H1 (cell line): ENCODE results near the gene TDRD3. TPM values are rescaled to one million over a fixed set of nuclear protein-coding genes. Genes with fewer than 3 reads are reported as not detected.

Experiments used
- CTCF ChIA-PET: fragments of 300-600 bp; sonication (Branson Sonifier 250); formaldehyde crosslinking; loops from one replicate; lab custom pipeline; 2021; ENCODE audit not compliant: partially characterized antibody; lab: Charles Lee
- POLR2A ChIA-PET: fragments of 300-600 bp; sonication (Branson Sonifier 250); formaldehyde crosslinking; loops from one replicate; lab custom pipeline; 2021; ENCODE audit warnings: inconsistent platforms; ENCODE audit not compliant: partially characterized antibody; lab: Charles Lee
- DNase-seq, 2 experiments: peaks; one replicate each; pipeline versions ENCODE4 v3.0.0 to v3.0.0-alpha.2; 2010 to 2022; ENCODE audit warnings: low spot score in 2 of 2, low read depth in 1 of 2, mixed read lengths in 1 of 2
- FAIRE-seq: peaks from 2 replicates; lab custom pipeline; 2011; peaks lifted over from hg19 to GRCh38; lab: Jason Lieb, UNC
- H2AFZ ChIP-seq: 2 replicates; pipeline ENCODE4 v1.8.1; 2012; ENCODE audit warnings: low read length, inconsistent platforms
- H2AK5ac ChIP-seq: 2 replicates; pipeline ENCODE4 v1.6.1; 2013; ENCODE audit warnings: low read depth, low read length
- H2BK120ac ChIP-seq: replicated peaks from 2 replicates; pipeline ENCODE3; 2013; ENCODE audit warnings: low read depth, low read length, inconsistent platforms
- H2BK12ac ChIP-seq: 2 replicates; pipeline ENCODE4 v1.6.1; 2013; ENCODE audit warnings: low read depth, low read length
- H2BK15ac ChIP-seq: 2 replicates; pipeline ENCODE4 v1.6.1; 2013; ENCODE audit warnings: low read length
- H2BK20ac ChIP-seq: 2 replicates; pipeline ENCODE4 v1.6.1; 2013; ENCODE audit warnings: low read length
- H2BK5ac ChIP-seq: 2 replicates; pipeline ENCODE4 v1.6.1; 2013; ENCODE audit warnings: low read depth, low read length
- H3K14ac ChIP-seq: 2 replicates; pipeline ENCODE4 v1.6.1; 2013; ENCODE audit warnings: inconsistent platforms; ENCODE audit not compliant: insufficient read length
- H3K18ac ChIP-seq: 2 replicates; pipeline ENCODE4 v1.6.1; 2013; ENCODE audit warnings: low read length; ENCODE audit errors: extremely low read depth
- H3K23ac ChIP-seq: 2 replicates; pipeline ENCODE4 v1.6.1; 2013; ENCODE audit warnings: inconsistent platforms; ENCODE audit not compliant: insufficient read length
- H3K23me2 ChIP-seq: 2 replicates; pipeline ENCODE4 v1.6.1; 2013; ENCODE audit warnings: low read depth, low read length
- H3K27ac ChIP-seq: 2 replicates; pipeline ENCODE4 v1.6.1; 2011; ENCODE audit warnings: low read depth, low read length, inconsistent platforms
- H3K27me3 ChIP-seq, 4 experiments: replicated peaks in 1 of 4; 1 replicate in 1 of 4; 2 replicates in 3 of 4; pipeline versions ENCODE4 v1.6.1 to v1.8.1; 2011 to 2013; ENCODE audit warnings: low read length in 3 of 4, mild to moderate bottlenecking in 3 of 4, inconsistent platforms in 2 of 4, mixed read lengths in 2 of 4, moderate library complexity in 1 of 4; ENCODE audit not compliant: control insufficient read depth in 3 of 4, insufficient read depth in 3 of 4; ENCODE audit errors: extremely low read depth in 1 of 4
- H3K36me3 ChIP-seq, 4 experiments: 2 replicates each; pipeline versions ENCODE4 v1.6.1 to v1.8.1; 2011 to 2013; ENCODE audit warnings: mild to moderate bottlenecking in 4 of 4, low read length in 3 of 4, moderate library complexity in 2 of 4, control low read depth in 1 of 4, inconsistent platforms in 1 of 4; ENCODE audit not compliant: insufficient read depth in 4 of 4, control insufficient read depth in 2 of 4
- H3K4ac ChIP-seq: replicated peaks from 2 replicates; pipeline ENCODE3; 2013; ENCODE audit warnings: low read length, low read depth, mixed read lengths, inconsistent platforms; ENCODE audit not compliant: insufficient read length
- H3K4me1 ChIP-seq, 4 experiments: replicated peaks in 1 of 4; 1 replicate in 1 of 4; 2 replicates in 3 of 4; pipeline versions ENCODE4 v1.6.1 to v1.8.1; 2011 to 2013; ENCODE audit warnings: low read length in 3 of 4, inconsistent platforms in 2 of 4, mixed read lengths in 1 of 4; ENCODE audit not compliant: insufficient read depth in 4 of 4, control insufficient read depth in 3 of 4
- H3K4me2 ChIP-seq, 2 experiments: 2 replicates each; pipeline versions ENCODE4 v1.6.1 to v1.8.1; 2011 to 2013; ENCODE audit warnings: low read depth in 2 of 2, low read length in 2 of 2, control low read depth in 1 of 2, inconsistent platforms in 1 of 2, mild to moderate bottlenecking in 1 of 2; ENCODE audit not compliant: insufficient read depth in 1 of 2
- H3K4me3 ChIP-seq, 4 experiments: fragments of 200-600, 300-600 bp in 1 of 4; sonication (generic), shearing (Covaris generic), sonication (Bioruptor Twin) in 1 of 4; 2 replicates each; pipeline versions ENCODE4 v1.5.1 to v1.8.1; 2011 to 2016; ENCODE audit warnings: low read length in 4 of 4, low read depth in 3 of 4, control low read depth in 2 of 4, inconsistent platforms in 2 of 4, mild to moderate bottlenecking in 2 of 4, mixed read lengths in 1 of 4, moderate library complexity in 1 of 4; ENCODE audit not compliant: insufficient read depth in 2 of 4; ENCODE audit errors: extremely low read depth in 1 of 4
- H3K56ac ChIP-seq: replicated peaks from 2 replicates; pipeline ENCODE3; 2013; ENCODE audit warnings: low read depth, mild to moderate bottlenecking, mixed read lengths, low read length, inconsistent platforms; ENCODE audit not compliant: insufficient read length
- H3K79me1 ChIP-seq: 2 replicates; pipeline ENCODE4 v1.6.1; 2013; ENCODE audit warnings: low read depth, low read length, control low read depth
- H3K79me2 ChIP-seq, 2 experiments: 2 replicates each; pipeline versions ENCODE4 v1.6.1 to v1.8.1; 2012 to 2013; ENCODE audit warnings: low read length in 2 of 2, mild to moderate bottlenecking in 2 of 2, inconsistent platforms in 1 of 2; ENCODE audit not compliant: insufficient read depth in 2 of 2, control insufficient read depth in 1 of 2
- H3K9ac ChIP-seq, 4 experiments: replicated peaks in 1 of 4; 1 replicate in 1 of 4; 2 replicates in 3 of 4; pipeline versions ENCODE4 v1.6.1 to v1.8.1; 2011 to 2013; ENCODE audit warnings: low read depth in 3 of 4, low read length in 3 of 4, control low read depth in 2 of 4, mild to moderate bottlenecking in 2 of 4, moderate library complexity in 2 of 4, inconsistent platforms in 1 of 4; ENCODE audit errors: extremely low read depth in 1 of 4
- H3K9me3 ChIP-seq, 2 experiments: 2 replicates each; pipeline versions ENCODE4 v1.6.1 to v1.8.1; 2012 to 2013; ENCODE audit warnings: mild to moderate bottlenecking in 2 of 2, moderate library complexity in 2 of 2, control low read depth in 1 of 2, inconsistent platforms in 1 of 2, low read depth in 1 of 2, low read length in 1 of 2, mixed read lengths in 1 of 2; ENCODE audit not compliant: insufficient read depth in 2 of 2
- H4K20me1 ChIP-seq, 2 experiments: replicated peaks in 1 of 2; 2 replicates each; pipeline versions ENCODE3 to v1.8.1; 2011 to 2013; ENCODE audit warnings: inconsistent platforms in 2 of 2, low read length in 2 of 2, mild to moderate bottlenecking in 1 of 2; ENCODE audit not compliant: insufficient read depth in 2 of 2, control insufficient read depth in 1 of 2
- H4K5ac ChIP-seq: 2 replicates; pipeline ENCODE4 v1.6.1; 2013; ENCODE audit warnings: low read length, low read depth, mixed read lengths, inconsistent platforms; ENCODE audit not compliant: insufficient read length
- H4K8ac ChIP-seq: 2 replicates; pipeline ENCODE4 v1.8.0; 2013; ENCODE audit warnings: mild to moderate bottlenecking, moderate library complexity, low read length, inconsistent platforms; ENCODE audit not compliant: insufficient read depth; ENCODE audit errors: extremely low read depth
- H4K91ac ChIP-seq: replicated peaks from 2 replicates; pipeline ENCODE3; 2013; ENCODE audit warnings: low read length, mixed read lengths, inconsistent platforms; ENCODE audit not compliant: insufficient read length
- CTBP2 ChIP-seq: IDR thresholded peaks from 2 replicates; pipeline ENCODE4 v1.7.0; 2011; ENCODE audit warnings: borderline replicate concordance, mild to moderate bottlenecking, moderate library complexity, mixed read lengths, low read length; ENCODE audit not compliant: insufficient read depth, insufficient read length
- HDAC6 ChIP-seq: IDR thresholded peaks from one replicate; pipeline ENCODE4 v1.7.1; 2012; ENCODE audit warnings: low read depth, mild to moderate bottlenecking, inconsistent platforms, low read length, moderate library complexity
- NANOG ChIP-seq: IDR thresholded peaks from 2 replicates; pipeline ENCODE4 v1.6.1; 2011; ENCODE audit warnings: low read length, low read depth, mild to moderate bottlenecking, inconsistent platforms; ENCODE audit not compliant: insufficient read depth, poor library complexity, severe bottlenecking
- RAD21 ChIP-seq, 2 experiments: IDR thresholded peaks in 1 of 2; conservative IDR thresholded peaks in 1 of 2; 2 replicates each; pipeline ENCODE4 v1.6.1; 2011; ENCODE audit warnings: low read depth in 2 of 2, low read length in 2 of 2, improper control_type of control experiment in 1 of 2, inconsistent platforms in 1 of 2, mild to moderate bottlenecking in 1 of 2, moderate library complexity in 1 of 2
- RXRA ChIP-seq: IDR thresholded peaks from 2 replicates; pipeline ENCODE4 v1.6.1; 2011; ENCODE audit warnings: low read depth, mild to moderate bottlenecking, low read length, moderate library complexity; ENCODE audit not compliant: insufficient read depth
- YY1 ChIP-seq: IDR thresholded peaks from 2 replicates; pipeline ENCODE4 v1.6.1; 2011; ENCODE audit warnings: low read depth, mild to moderate bottlenecking, low read length
- WGBS, 2 experiments: shearing (Covaris generic) in 1 of 2; methylation state at CpG; one replicate each; pipeline versions ENCODE4 v1.1.6 to v1.1.7; 2013 to 2015; ENCODE audit warnings: low lambda C conversion rate in 2 of 2, mixed read lengths in 2 of 2, inconsistent platforms in 1 of 2, low coverage in 1 of 2, missing lambda C conversion rate in 1 of 2; ENCODE audit not compliant: insufficient replicate concordance in 2 of 2, insufficient coverage in 1 of 2, insufficient read length in 1 of 2; ENCODE audit errors: extremely low coverage in 1 of 2, missing lambda C conversion rate in 1 of 2; 5-methylcytosine and 5-hydroxymethylcytosine counted together
- polyA plus RNA-seq, 7 experiments: library from polyadenylated mRNA; depleted of rRNA in 3 of 7; stranded (reverse) in 5 of 7; unstranded in 2 of 7; fragments of >200 nt in 5 of 7; fragments of 200-250 nt in 2 of 7; gene quantifications; 1 replicate in 5 of 7; 2 replicates in 1 of 7; 4 replicates in 1 of 7; pipeline versions ENCODE4 v1.2.1 to v1.2.3, GENCODE V29; 2011 to 2013; ENCODE audit warnings: missing spikeins in 2 of 7, mixed read lengths in 2 of 7
- total RNA-seq: library from RNA; stranded (reverse); fragmentation: NEBNext Ultra II Directional; extraction: Animal tissue kit (Norgen Biotek cat#: 25700); gene quantifications from 2 replicates; pipeline ENCODE4 v1.2.1, GENCODE V29; 2021
- TF ChIP-seq, protein P1 (sequence below): IDR thresholded peaks from 2 replicates; pipeline ENCODE4 v1.6.1; 2011; ENCODE audit warnings: low read depth, mild to moderate bottlenecking, low read length; ENCODE audit not compliant: insufficient read depth

TDRD3 gene
- total and polyA plus RNA-seq, 2 of the 8 experiments (the other 6 are each of a cell fraction or from before 2014, with no cell fraction given), result 2.5 to 14.7 TPM

DNA sequence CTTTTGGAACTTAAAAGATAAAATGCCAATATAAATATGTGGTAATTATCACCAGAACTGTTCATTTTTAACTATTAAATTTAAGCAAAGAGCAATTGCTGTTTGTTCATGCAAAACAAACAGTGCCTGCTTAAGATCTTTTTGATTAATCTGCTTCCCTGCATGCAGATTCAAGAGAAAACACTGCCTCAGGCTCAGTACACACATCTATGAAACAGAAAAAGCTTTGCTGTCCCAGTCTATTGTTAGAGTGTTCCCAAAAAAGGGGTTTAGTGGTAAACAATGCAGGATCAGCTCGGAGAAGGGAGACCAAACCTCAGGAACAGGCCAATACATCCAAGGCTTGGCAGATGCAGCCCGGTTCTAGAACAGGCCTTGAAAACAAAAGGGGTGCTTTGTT is 49.3 kb upstream of the TDRD3 start:
- Histone ChIP-seq H3K23me2 (no peaks in the 10 kb centered on the region; the same call in 1 of the 2 replicates), H3K14ac (no peak overlapping the region), H4K5ac (no peak overlapping the region), H3K9me3 (no peaks in the 10 kb centered on the region), H2BK15ac (no peak overlapping the region), H3K27ac (no peak overlapping the region), H3K79me1 (no peaks in the 10 kb centered on the region), H3K23ac (no peak overlapping the region), H3K4ac (no peak overlapping the region), H3K4me2 (no peak overlapping the region), H3K79me2 (no peaks in the 10 kb centered on the region), H3K4me1 (no peaks in the 10 kb centered on the region)
- CTCF ChIA-PET, result interaction anchor here (0.7 to 1.5 kb wide), 4 partner anchors 19 to 662 kb away, joined by 3 to 7 read pairs (median 4); no protein-coding TSS in a partner anchor
- DNase-seq, result no peak
- TF ChIP-seq HDAC6 (no peak), CTBP2 (no peak), RAD21 (IDR thresholded peaks at IDR 0.05 in 1 of 2, conservative IDR thresholded peaks at IDR 0.05 in 1 of 2; ENCODE audit: low read depth in 2 of 2, low read length in 2 of 2) (no peak), RXRA (no peak), YY1 (no peak), NANOG (no peak)
- TF ChIP-seq, protein P1, sequence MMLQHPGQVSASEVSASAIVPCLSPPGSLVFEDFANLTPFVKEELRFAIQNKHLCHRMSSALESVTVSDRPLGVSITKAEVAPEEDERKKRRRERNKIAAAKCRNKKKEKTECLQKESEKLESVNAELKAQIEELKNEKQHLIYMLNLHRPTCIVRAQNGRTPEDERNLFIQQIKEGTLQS, result no peak
- TF ChIP-seq, all 59 proteins: peak for 0
- Histone ChIP-seq H2BK12ac (no peak overlapping the region), H2BK120ac (no peak overlapping the region), H3K18ac (no peak overlapping the region), H3K27me3 (no peaks in the 10 kb centered on the region), H2BK20ac (no peak overlapping the region), H3K36me3 (no peaks in the 10 kb centered on the region), H4K20me1 (no peaks in the 10 kb centered on the region), H2AK5ac (no peak overlapping the region), H2AFZ (no peak overlapping the region), H3K9ac (no peak overlapping the region), H3K4me3 (no peak overlapping the region), H2BK5ac (no peak overlapping the region), H4K8ac (no peak overlapping the region), H3K56ac (no peak overlapping the region), H4K91ac (no peak overlapping the region)
- no peak for FAIRE-seq
- WGBS, 2 experiments, result 85% methylated on average over 2 of the region's 2 CpGs; no CpG with 5 or more reads in 1 of the 2 experiments
- POLR2A ChIA-PET, result no interaction called here
